Measurements from ENCODE around the gene TMEM132C.

DNA sequence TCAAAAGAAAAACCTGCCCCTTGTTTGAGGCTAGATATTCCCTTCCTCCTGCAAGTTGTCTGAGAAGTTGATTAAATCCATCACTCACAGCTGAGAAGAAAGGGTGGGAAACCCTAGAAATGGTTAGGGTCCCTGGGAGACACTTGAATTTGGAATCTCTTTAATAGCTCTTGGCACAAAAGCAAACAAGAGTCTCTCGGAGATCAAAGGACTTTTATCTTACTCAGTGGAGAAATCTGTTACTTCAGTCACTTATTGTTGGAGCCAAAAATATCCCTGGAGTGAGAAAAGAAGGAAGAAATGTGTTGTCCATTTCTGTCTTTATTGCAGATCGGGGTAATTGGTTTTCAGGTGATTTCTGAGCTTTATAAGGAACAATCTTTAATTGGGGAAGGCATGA, 47.0 kb downstream of the TMEM132C start:
- TF ChIP-seq, protein P1, sequence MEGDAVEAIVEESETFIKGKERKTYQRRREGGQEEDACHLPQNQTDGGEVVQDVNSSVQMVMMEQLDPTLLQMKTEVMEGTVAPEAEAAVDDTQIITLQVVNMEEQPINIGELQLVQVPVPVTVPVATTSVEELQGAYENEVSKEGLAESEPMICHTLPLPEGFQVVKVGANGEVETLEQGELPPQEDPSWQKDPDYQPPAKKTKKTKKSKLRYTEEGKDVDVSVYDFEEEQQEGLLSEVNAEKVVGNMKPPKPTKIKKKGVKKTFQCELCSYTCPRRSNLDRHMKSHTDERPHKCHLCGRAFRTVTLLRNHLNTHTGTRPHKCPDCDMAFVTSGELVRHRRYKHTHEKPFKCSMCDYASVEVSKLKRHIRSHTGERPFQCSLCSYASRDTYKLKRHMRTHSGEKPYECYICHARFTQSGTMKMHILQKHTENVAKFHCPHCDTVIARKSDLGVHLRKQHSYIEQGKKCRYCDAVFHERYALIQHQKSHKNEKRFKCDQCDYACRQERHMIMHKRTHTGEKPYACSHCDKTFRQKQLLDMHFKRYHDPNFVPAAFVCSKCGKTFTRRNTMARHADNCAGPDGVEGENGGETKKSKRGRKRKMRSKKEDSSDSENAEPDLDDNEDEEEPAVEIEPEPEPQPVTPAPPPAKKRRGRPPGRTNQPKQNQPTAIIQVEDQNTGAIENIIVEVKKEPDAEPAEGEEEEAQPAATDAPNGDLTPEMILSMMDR (conservative IDR thresholded peaks at IDR 0.05), result no peak
- no peak for TF ChIP-seq ZFX (IDR thresholded peaks at IDR 0.05)

Data from C4-2B (cell line).